HG03039 (cell line): ENCODE data around the gene SPNS2.

Experiments used
- ATAC-seq: cut with Tn5 transposase; IDR thresholded peaks from one replicate; pipeline ENCODE4 v1.9.1; 2021; ENCODE audit warnings: mild to moderate bottlenecking, moderate library complexity; ENCODE audit not compliant: unreplicated experiment

Gene SPNS2

DNA sequence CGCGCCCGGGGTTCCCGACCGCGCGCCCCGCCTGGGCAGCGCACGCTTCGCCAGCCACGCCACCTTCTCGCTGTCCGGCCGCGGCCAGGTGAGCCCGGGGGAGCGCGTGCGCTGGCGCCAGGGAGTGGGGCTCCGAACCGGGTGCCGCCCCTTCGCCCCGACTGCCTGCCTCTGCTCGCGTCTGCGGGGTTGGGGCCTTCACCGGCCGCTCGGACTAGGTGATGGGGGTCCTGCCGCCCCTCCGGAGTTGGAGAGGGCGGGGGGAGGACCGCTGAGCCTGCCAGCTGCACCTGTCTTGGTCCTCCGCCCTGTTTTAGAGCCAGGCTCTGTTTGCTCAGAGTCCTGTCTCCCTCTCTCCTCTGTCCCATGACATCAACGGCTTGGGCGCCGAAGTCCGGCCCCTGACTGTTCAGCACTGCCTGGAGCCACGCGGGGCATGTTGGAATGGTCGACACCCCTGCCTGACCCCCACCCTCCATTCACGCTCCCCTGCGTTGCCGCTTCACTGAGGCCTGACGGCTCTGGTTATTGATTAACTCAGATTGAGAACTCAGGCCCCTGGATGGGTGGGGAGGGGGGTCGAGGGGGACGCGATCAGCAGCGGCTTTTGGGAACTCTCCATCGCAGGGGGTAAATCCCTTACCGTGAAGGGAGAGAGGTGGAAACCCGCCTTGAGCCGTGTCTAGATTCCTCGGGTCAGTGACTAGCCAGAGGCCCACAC, 86.4 kb downstream of the SPNS2 start:
- ATAC-seq: no peak

GRCh38 chr17:4585638-4585994, 86.9 kb downstream of the SPNS2 start:
- no peak for ATAC-seq

DNA sequence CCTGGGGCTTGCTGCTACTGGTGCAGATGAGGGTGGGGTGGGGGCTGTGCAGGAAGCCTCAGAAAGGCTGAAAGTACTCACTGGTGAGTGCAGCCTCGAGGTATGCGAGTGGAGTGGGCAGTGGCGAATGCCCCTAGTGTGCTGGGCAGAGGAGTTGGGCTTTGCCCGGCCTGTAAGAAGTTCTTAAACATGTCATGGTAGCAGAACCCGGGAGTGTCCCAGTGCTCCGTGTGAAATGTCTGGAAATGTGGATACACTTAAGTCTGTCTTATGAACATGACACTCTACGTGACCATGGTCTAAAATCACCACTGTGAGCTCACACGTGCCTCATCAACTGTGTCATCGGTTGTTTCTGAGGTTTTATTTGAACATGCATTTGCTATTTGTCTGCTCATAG, 87.4 kb downstream of the SPNS2 start:
- ATAC-seq: no peak

DNA sequence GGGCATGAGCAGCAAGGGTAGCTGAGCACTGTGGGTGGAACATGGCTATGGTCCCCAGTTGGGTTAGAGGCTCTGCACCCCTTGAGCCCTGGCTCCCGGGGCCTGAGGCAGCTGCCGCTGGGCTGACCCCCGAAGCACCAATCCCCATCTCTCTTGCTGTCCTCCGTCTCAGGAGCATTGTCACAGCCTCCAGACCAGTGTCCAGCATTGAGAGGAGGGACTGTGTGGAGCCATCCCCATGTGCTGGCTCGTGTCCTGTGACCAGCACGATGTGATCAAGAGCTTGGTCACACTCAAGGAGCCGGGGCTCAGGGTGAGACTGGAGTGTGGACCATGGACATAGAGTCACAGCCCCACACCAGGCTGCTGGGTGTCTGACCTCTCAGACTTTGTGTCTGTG, 88.5 kb downstream of the SPNS2 start:
- no peak for ATAC-seq

GRCh38 chr17:4587803-4588202, 89.1 kb downstream of the SPNS2 start:
- ATAC-seq: no peak

- ATAC-seq: no peak
Measured at GRCh38 chr17:4588391-4588790, 89.7 kb downstream of the SPNS2 start.
